ENCODE data around the gene HDAC2.

DNA sequence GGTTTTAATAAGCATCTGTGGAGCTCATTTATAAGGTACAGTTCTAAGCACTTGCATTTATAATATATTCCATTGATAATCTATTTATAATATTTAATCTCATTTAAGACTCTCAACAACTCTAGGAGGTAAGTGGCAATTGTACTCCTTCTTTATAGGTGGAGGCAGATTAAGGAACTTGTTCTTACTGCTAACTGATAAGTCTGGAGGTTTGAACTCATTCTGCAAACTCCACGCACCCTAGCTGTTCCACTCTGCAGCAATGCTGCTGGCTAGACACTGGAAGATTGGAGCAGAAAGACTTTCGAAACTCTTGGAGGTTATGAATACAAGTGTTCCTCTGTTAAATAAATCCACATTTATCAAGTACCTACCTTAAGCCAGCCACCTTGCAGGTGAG is 793 bp upstream of the HDAC2 start:
- TF ChIP-seq, protein P1, sequence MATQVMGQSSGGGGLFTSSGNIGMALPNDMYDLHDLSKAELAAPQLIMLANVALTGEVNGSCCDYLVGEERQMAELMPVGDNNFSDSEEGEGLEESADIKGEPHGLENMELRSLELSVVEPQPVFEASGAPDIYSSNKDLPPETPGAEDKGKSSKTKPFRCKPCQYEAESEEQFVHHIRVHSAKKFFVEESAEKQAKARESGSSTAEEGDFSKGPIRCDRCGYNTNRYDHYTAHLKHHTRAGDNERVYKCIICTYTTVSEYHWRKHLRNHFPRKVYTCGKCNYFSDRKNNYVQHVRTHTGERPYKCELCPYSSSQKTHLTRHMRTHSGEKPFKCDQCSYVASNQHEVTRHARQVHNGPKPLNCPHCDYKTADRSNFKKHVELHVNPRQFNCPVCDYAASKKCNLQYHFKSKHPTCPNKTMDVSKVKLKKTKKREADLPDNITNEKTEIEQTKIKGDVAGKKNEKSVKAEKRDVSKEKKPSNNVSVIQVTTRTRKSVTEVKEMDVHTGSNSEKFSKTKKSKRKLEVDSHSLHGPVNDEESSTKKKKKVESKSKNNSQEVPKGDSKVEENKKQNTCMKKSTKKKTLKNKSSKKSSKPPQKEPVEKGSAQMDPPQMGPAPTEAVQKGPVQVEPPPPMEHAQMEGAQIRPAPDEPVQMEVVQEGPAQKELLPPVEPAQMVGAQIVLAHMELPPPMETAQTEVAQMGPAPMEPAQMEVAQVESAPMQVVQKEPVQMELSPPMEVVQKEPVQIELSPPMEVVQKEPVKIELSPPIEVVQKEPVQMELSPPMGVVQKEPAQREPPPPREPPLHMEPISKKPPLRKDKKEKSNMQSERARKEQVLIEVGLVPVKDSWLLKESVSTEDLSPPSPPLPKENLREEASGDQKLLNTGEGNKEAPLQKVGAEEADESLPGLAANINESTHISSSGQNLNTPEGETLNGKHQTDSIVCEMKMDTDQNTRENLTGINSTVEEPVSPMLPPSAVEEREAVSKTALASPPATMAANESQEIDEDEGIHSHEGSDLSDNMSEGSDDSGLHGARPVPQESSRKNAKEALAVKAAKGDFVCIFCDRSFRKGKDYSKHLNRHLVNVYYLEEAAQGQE (IDR thresholded peaks at IDR 0.05; ENCODE audit: insufficient read depth in 1 of 2, low read depth in 2 of 2, low read length in 1 of 2) = no peak
- TF ChIP-seq, protein P2, sequence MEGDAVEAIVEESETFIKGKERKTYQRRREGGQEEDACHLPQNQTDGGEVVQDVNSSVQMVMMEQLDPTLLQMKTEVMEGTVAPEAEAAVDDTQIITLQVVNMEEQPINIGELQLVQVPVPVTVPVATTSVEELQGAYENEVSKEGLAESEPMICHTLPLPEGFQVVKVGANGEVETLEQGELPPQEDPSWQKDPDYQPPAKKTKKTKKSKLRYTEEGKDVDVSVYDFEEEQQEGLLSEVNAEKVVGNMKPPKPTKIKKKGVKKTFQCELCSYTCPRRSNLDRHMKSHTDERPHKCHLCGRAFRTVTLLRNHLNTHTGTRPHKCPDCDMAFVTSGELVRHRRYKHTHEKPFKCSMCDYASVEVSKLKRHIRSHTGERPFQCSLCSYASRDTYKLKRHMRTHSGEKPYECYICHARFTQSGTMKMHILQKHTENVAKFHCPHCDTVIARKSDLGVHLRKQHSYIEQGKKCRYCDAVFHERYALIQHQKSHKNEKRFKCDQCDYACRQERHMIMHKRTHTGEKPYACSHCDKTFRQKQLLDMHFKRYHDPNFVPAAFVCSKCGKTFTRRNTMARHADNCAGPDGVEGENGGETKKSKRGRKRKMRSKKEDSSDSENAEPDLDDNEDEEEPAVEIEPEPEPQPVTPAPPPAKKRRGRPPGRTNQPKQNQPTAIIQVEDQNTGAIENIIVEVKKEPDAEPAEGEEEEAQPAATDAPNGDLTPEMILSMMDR (IDR thresholded peaks at IDR 0.05) = no peak
- TF ChIP-seq TCF7L2 (IDR thresholded peaks at IDR 0.05; ENCODE audit: low read depth, low read length) (no peak), POLR2AphosphoS5 (IDR thresholded peaks at IDR 0.05; ENCODE audit: low read depth, low read length) (no peak), SIN3A (IDR thresholded peaks at IDR 0.05; ENCODE audit: borderline replicate concordance, insufficient read depth, low read depth, low read length) (no peak)
